ENCODE results near the gene CPAMD8. TPM values are rescaled to one million over a fixed set of nuclear protein-coding genes. Genes with fewer than 3 reads are reported as not detected.

Gene CPAMD8
- total and polyA plus RNA-seq, 10 of the 15 experiments (the other 5 are each of a cell fraction or from before 2014, with no cell fraction given): 0.12 to 0.97 (median 0.25) TPM; not detected in 3

DNA sequence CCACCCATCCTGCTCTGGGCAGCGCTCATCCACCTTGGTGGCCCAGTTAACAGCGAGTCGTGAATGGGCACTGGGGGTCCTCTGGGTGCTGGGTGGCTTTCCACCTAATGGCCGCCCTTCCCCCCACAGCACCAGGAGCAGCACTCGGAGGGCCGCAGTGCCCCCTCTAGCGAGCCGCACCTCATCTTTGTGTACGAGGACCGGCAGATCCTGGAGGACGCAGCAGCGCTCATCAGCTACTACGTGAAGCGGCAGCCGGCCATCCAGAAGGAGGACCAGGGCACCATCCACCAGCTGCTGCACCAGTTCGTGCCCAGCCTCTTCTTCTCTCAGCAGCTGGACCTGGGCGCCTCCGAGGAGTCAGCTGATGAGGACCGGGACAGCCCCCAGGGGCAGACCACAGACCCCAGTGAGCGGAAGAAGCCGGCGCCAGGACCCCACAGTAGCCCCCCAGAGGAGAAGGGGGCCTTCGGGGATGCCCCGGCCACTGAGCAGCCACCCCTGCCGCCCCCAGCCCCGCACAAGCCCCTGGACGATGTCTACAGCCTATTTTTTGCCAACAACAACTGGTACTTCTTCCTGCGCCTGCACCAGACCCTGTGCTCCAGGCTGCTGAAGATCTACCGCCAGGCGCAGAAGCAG, 157.2 kb downstream of the CPAMD8 start (continued):
- TF ChIP-seq, protein P1, sequence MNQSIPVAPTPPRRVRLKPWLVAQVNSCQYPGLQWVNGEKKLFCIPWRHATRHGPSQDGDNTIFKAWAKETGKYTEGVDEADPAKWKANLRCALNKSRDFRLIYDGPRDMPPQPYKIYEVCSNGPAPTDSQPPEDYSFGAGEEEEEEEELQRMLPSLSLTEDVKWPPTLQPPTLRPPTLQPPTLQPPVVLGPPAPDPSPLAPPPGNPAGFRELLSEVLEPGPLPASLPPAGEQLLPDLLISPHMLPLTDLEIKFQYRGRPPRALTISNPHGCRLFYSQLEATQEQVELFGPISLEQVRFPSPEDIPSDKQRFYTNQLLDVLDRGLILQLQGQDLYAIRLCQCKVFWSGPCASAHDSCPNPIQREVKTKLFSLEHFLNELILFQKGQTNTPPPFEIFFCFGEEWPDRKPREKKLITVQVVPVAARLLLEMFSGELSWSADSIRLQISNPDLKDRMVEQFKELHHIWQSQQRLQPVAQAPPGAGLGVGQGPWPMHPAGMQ (IDR thresholded peaks at IDR 0.05; ENCODE audit: borderline replicate concordance): no peak
- TF ChIP-seq SIN3A (IDR thresholded peaks at IDR 0.05; ENCODE audit: low read depth, low read length) (no peak), TAF1 (IDR thresholded peaks at IDR 0.05; ENCODE audit: borderline replicate concordance, low read depth, low read length) (no peak), EED (IDR thresholded peaks at IDR 0.05; ENCODE audit: low read depth) (no peak), CREM (IDR thresholded peaks at IDR 0.05; ENCODE audit: low read depth) (no peak)

DNA sequence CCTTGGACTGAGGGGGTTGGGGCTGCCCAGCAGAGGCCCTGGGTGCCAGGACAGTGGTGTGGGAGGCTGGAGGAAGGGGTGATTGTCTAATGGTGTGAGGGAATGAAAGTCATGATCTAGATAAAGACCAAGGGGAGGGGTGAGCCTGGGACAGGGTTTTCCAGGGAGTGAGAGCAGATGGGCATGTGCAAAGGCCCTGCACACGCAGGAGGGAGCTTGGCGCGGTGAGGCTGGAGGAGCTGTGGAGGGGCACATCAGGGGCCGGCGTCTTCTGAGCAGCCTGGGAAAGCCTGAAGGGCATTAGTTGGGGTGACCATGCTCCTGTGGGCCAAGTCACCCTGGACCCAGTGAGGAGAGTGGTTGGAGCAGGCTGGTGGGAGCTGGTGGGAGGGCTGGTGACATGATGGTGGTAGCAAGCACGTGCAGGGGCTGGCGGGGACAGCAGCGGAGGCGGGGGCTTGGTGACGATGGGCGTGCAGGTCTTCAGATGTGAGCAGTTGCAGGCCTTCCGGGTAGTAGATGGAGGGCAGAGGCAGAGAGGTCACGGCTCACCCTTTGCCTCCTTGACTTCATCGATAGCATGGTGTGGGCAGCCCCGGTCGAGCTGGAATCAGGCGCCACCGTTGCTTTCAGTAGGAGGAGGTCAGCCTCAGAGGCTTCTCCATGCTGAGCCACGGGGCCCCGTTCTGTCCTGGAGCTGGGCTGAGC, 158.0 kb downstream of the CPAMD8 start:
- Histone ChIP-seq H3K79me2 (ENCODE audit: control insufficient read depth, insufficient read depth, low read length) (no peaks in the 10 kb centered on the region), H3K27me3 (replicated peaks in 1 of 2; ENCODE audit: control insufficient read depth in 2 of 2, insufficient read depth in 2 of 2, low read length in 1 of 2) (no peaks in the 10 kb centered on the region), H3K4me1 (ENCODE audit: control insufficient read depth, insufficient read depth, low read length) (no peaks in the 10 kb centered on the region), H3K27ac (ENCODE audit: control insufficient read depth, insufficient read depth) (no peak overlapping the region), H3K4me3 (no peak overlapping the region), H3K4me2 (ENCODE audit: control insufficient read depth, insufficient read depth) (no peak overlapping the region), H3K9me3 (replicated peaks; ENCODE audit: control insufficient read depth, insufficient read depth, low read length) (no peaks in the 10 kb centered on the region; the same call in 2 of the 3 replicates), H3K9ac (ENCODE audit: control insufficient read depth, insufficient read depth, low read length) (no peak overlapping the region), H3K36me3 (ENCODE audit: control insufficient read depth in 2 of 2, insufficient read depth in 2 of 2, low read length in 1 of 2) (peaks cover 17 to 19% of the 10 kb centered on the region in 2 experiments; a peak in 3 of 4 replicates), H2AFZ (ENCODE audit: control insufficient read depth, low read depth, low read length) (no peak overlapping the region), H4K20me1 (ENCODE audit: control insufficient read depth, insufficient read depth) (no peaks in the 10 kb centered on the region)
- in situ Hi-C loops (cut with MboI) (no loop called here), intact Hi-C loops (cut with micrococcal nuclease; ENCODE audit: unreplicated experiment) (no loop called here)
- ATAC-seq (no peak), DNase-seq (ENCODE audit: low read depth, low spot score) (no peak), FAIRE-seq (no peak)
- ChIA-PET RAD21 (ENCODE audit: unreplicated experiment) (no interaction called here), SMC1A (ENCODE audit: uncharacterized antibody, unreplicated experiment) (no interaction called here), POLR2A (no interaction called here), CTCF (no interaction called here)
- BruUV-seq (replicated peaks): no TSS peak
- WGBS (ENCODE audit: insufficient coverage, insufficient replicate concordance, low lambda C conversion rate, missing lambda C conversion rate): 97% methylated on average over 16 of the region's 20 CpGs
- no peak for TF ChIP-seq CBX3 (IDR thresholded peaks at IDR 0.05; ENCODE audit: borderline replicate concordance, low read depth)
- TF ChIP-seq TCF3 (IDR thresholded peaks at IDR 0.05; ENCODE audit: borderline replicate concordance, insufficient read depth, low read depth, low read length): no peak
- TF ChIP-seq TARDBP (IDR thresholded peaks at IDR 0.05; ENCODE audit: borderline replicate concordance): no peak
- no peak for TF ChIP-seq NR2C2 (IDR thresholded peaks at IDR 0.05; ENCODE audit: borderline replicate concordance, control insufficient read depth, insufficient read length, low read depth)
- no peak for TF ChIP-seq POLR2A (IDR thresholded peaks at IDR 0.05; ENCODE audit: low read depth, low read length)
- TF ChIP-seq, protein P2, sequence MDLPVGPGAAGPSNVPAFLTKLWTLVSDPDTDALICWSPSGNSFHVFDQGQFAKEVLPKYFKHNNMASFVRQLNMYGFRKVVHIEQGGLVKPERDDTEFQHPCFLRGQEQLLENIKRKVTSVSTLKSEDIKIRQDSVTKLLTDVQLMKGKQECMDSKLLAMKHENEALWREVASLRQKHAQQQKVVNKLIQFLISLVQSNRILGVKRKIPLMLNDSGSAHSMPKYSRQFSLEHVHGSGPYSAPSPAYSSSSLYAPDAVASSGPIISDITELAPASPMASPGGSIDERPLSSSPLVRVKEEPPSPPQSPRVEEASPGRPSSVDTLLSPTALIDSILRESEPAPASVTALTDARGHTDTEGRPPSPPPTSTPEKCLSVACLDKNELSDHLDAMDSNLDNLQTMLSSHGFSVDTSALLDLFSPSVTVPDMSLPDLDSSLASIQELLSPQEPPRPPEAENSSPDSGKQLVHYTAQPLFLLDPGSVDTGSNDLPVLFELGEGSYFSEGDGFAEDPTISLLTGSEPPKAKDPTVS (IDR thresholded peaks at IDR 0.05; ENCODE audit: low read depth, low read length): no peak
- no peak for TF ChIP-seq IKZF2 (IDR thresholded peaks at IDR 0.05)
- no peak for TF ChIP-seq HDGF (IDR thresholded peaks at IDR 0.05)
- TF ChIP-seq HCFC1 (IDR thresholded peaks at IDR 0.05; ENCODE audit: low read length): no peak
- TF ChIP-seq, protein P3, sequence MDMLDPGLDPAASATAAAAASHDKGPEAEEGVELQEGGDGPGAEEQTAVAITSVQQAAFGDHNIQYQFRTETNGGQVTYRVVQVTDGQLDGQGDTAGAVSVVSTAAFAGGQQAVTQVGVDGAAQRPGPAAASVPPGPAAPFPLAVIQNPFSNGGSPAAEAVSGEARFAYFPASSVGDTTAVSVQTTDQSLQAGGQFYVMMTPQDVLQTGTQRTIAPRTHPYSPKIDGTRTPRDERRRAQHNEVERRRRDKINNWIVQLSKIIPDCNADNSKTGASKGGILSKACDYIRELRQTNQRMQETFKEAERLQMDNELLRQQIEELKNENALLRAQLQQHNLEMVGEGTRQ (IDR thresholded peaks at IDR 0.05; ENCODE audit: borderline replicate concordance, low read depth, low read length): no peak
- TF ChIP-seq, protein P4, sequence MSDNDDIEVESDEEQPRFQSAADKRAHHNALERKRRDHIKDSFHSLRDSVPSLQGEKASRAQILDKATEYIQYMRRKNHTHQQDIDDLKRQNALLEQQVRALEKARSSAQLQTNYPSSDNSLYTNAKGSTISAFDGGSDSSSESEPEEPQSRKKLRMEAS (IDR thresholded peaks at IDR 0.05; ENCODE audit: low read depth, low read length): no peak

Data from GM12878 (cell line).